Liver (tissue), 3 donors: ENCODE results near the gene CDC42EP3.

Experiments
- ATF3 ChIP-seq: IDR thresholded peaks from 2 replicates; pipeline ENCODE4 v1.6.1; 2016; ENCODE audit warnings: antibody characterized with exemption
- CTCF ChIP-seq: fragments of 150-350 bp; IDR thresholded peaks from 2 replicates; pipeline ENCODE4 v1.5.1; 2017; ENCODE audit warnings: improper control_type of control experiment, low read depth, low read length; ENCODE audit not compliant: missing input control
- HNF4A ChIP-seq, 2 donors: conservative IDR thresholded peaks; 2 replicates each; pipeline ENCODE4 v1.6.1; 2016; ENCODE audit warnings: antibody characterized with exemption in 2 of 2, mild to moderate bottlenecking in 2 of 2
- JUND ChIP-seq, 2 donors: IDR thresholded peaks; 2 replicates each; pipeline ENCODE4 v1.6.1; 2016; ENCODE audit warnings: antibody characterized with exemption in 2 of 2
- MAX ChIP-seq: IDR thresholded peaks from 2 replicates; pipeline ENCODE4 v1.6.1; 2016; ENCODE audit warnings: antibody characterized with exemption
- SP1 ChIP-seq: IDR thresholded peaks from 2 replicates; pipeline ENCODE4 v1.6.1; 2018; ENCODE audit warnings: antibody characterized with exemption, mild to moderate bottlenecking
- ZBTB33 ChIP-seq: IDR thresholded peaks from 2 replicates; pipeline ENCODE4 v1.6.1; 2016; ENCODE audit warnings: antibody characterized with exemption
- donor health status: healthy.
- donor health status: healthy.

- TF ChIP-seq ZBTB33 (no peak), HNF4A (conservative IDR thresholded peaks at IDR 0.05) (no peak), JUND (IDR thresholded peaks at IDR 0.05) (no peak), SP1 (no peak), CTCF (no peak), ATF3 (no peak), MAX (no peak)
These were observed 69.9 kb downstream of the CDC42EP3 start for GRCh38 chr2:37601569-37601968.
